Lung microvascular endothelial cell (primary cell): Measurements from ENCODE around the gene KBTBD7. TPM values are rescaled to one million over a fixed set of nuclear protein-coding genes. Genes with fewer than 3 reads are reported as not detected.
A peak's percentile ranks its signal among the peaks of the same experiment; 100 is the strongest.

ENCODE experiments used
- DNase-seq, 2 donors: peaks; one replicate each; pipeline versions ENCODE4 v3.0.0 to v3.0.0-alpha.2; 2010; ENCODE audit warnings: low read depth in 2 of 2
- total RNA-seq: library from RNA; depleted of rRNA; stranded (reverse); fragments of >200 nt; gene quantifications from 2 replicates; pipeline ENCODE4 v1.2.1, GENCODE V29; 2014

Gene KBTBD7
- 4.6 and 7.5 TPM in 2 replicates for total RNA-seq

GRCh38 chr13:41193919-41194824, at the start of gene KBTBD7:
Gene KBTBD7, minus strand, starts transcription at chr13:41194569. Its CDS starts 312 bp downstream, at chr13:41194257.
- peak; percentile 97 to 98 for DNase-seq

GRCh38 chr13:41241626-41242025, 47.3 kb upstream of the KBTBD7 start:
- DNase-seq: no peak

DNA sequence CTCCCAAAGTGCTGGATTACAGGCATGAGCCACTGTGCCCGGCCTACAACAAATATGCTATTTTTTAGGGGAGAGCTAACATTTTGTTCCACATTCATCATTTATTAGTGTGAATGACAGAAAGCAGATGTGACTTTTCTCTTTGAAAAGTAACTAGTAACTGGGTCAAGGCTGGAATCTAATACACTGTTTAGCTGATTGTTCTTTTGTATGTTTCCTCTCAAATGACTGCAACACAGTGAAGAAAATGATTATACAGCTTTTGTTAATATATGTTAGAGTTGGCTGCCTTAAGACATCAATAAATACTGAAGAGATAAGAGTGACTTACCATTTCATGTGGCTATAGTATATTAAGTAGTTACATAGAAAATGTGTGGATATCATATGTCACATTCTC, 42.0 kb upstream of the KBTBD7 start:
- no peak for DNase-seq

DNA sequence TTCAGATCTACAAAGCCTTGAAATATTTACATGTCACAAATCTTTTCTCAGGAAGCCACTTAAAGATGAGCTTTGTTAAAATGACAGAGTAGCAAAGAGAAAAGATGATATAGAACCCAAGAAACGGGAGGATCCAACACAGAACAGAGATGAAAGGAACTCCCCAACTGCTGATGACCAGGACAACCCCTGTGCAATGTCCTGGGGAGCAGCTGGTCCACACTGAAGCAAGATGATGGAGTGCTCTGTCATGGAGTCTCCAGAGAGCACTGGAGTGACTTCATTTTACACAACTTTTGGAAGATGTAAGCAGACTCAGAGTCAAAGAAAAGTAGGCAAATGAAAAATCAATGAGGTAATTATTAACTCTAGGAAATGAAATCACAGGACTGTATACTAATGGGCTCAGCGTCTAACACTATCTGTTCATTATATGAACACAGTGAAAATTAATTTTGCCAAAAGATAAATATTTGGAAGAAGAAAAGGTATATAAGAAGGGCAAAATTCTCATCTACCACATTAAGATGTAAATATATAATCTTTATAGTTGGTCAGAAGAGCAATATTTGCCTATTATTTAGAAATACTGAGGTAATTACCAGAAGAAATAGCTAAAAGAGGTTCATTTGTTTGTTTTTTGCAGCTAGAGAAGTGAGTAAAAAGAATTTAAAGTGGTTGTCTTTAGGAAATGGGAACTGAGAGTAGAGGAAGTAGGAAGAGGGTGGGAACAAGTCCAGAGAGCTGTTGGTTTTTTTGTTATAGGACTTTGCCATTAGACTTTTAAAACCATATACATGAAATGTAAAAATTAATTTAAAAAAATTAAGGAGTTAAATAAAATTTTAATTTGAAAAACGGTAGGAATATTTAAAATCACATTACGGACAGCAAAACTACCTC, 38.5 kb upstream of the KBTBD7 start:
- peak in 1 of 2 donors; percentile 23 for DNase-seq

DNA sequence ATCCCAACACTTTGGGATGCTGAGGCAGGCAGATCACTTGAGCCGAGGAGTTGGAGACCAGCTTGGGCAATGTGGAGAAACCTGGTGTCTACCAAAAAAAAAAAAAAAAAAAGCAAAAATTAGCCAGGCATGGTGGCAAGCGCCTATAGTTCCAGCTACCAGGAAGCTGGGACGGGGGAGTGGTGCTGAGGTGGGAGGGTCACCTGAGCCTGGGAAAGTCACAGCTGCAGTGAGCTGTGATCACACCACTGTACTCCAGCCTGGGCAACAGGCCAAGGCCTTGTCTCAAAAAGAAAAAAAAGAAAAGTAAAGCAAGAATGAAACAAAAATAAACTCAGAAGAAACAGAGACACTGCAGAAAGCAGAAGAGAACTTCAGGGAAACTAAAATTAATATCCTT, 37.4 kb upstream of the KBTBD7 start:
- DNase-seq: peak; percentile 35 to 42

- DNase-seq: no peak
Measured at GRCh38 chr13:41231025-41231677, 36.8 kb upstream of the KBTBD7 start.

GRCh38 chr13:41229356-41229755, 35.0 kb upstream of the KBTBD7 start:
- DNase-seq: no peak

DNA sequence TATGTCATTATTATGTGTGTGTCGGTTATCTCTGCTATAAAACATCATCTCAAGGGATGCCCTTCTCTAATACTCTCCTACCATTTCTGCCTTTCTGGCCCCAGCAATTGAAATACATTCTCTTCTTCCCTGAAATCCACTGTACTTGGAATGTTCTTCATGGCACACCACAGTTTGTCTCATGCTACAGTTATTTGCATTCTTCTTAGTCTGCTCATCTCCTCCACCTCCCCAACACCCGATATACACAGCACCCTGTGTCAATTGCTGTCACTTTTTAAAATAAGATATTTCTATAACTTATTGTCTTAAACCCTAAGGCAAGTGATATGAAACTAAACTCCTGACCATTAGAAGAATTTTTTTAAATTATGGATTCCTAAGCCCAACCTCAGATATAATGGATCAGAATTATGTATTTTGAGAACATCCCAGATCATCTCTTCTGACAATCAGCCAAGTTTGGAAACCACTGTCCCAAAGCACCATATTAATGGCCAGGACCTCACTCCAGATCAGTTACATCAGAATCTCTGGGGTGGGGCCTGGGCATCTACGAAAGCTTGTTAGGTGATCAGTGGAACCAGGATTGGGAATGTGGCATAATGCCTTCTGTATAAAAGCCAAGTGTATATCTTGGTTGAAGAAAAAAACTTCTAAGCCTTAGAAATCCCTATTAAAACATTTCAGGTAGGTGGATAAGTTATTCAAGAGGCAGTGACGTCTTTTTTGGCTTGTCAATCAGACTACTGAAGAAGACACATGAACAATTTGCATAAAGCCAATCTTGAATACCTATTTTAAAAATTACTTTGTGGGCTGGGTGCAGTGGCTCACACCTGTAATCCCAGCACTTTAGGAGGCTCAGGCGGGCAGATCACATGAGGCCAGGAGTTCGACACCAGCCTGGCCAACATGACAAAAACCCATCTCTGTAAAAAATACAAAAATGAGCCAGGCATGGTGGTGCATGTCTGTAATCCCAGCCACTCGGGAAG, 30.0 kb upstream of the KBTBD7 start:
- DNase-seq: no peak

GRCh38 chr13:41222259-41222852, 28.0 kb upstream of the KBTBD7 start:
- peak; percentile 66 to 71 for DNase-seq

DNA sequence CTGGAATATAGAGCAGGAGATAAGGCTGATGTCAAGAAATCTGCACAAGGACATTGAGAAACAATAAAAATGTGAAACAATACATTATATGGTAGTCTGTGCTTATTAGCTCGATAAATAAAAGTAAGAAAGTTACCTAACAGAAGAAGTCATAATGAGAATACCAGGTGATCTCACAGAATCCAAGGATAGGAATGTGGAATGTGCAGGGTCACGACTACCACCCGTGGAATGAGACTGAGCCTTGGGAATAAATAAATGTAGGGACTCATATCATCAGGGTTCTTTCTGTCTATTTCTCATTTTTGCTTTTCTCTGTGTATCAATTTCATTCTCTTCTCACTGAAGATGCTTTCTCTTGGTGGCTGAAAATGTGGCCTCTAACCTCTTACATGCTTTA, 26.0 kb upstream of the KBTBD7 start:
- DNase-seq: no peak

- peak in 1 of 2 donors; percentile 54 for DNase-seq
Measured at GRCh38 chr13:41216160-41216559, 21.8 kb upstream of the KBTBD7 start.

GRCh38 chr13:41213919-41214318, 19.6 kb upstream of the KBTBD7 start:
- no peak for DNase-seq

DNA sequence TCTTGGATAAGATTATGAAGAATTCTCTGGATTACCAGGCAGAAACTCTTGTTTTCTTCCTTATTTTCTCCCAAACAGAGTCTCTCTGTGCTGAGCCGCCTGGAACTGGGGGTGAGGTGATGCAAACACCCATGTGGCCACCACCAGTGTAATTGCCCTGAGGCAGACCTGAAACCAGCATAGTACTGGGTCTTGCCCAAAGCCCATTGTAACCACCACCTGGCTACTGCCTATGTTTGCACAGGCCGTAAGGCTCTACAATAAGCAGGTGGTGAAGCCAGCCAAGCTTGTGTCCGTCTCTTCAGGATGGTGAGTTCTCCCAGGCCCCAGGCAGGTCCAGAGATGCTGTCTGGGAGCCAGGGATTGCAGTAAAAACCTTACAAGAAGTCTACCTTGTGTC, 18.9 kb upstream of the KBTBD7 start:
- DNase-seq: no peak

DNA sequence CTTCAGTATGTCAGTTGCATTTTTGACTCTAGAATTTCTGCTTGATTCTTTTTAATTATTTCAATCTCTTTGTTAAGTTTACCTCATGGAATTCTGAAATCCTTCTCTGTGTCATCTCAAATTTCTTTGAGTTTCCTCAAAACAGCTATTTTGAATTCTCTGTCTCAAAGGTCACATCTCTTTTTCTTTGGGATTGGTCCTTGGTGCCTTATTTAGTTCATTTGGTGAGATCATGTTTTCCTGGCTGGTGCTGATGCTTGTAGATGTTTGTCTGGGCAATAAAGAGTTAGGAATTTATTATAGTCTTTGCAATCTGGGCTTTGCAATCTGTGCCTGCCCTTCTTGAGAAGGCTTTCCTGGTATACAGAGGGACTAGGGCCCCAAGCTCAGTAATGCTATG, 18.5 kb upstream of the KBTBD7 start:
- no peak for DNase-seq

DNA sequence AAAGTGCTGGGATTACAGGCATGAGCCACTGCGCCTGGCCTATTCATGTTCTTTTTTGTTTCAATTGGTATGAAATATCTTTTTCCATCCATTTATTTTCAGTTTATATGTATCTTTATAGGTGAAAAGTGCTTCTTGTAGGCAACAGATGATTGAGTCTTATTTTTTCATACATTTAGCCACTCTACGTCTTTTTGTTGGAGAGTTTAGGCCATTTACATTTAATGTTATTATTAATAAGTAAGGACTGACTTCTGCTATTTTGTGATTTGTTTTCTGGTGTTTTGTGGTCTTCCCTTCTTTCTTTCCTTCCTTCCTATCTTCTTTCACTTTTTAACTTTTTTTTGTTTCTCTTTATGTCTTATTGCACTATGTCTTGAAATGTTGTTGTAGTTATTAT, 16.7 kb upstream of the KBTBD7 start:
- DNase-seq: no peak

- DNase-seq: no peak
Measured at GRCh38 chr13:41206467-41206866, 12.1 kb upstream of the KBTBD7 start.

- DNase-seq: no peak
Measured at GRCh38 chr13:41203810-41204209, 9.4 kb upstream of the KBTBD7 start.

DNA sequence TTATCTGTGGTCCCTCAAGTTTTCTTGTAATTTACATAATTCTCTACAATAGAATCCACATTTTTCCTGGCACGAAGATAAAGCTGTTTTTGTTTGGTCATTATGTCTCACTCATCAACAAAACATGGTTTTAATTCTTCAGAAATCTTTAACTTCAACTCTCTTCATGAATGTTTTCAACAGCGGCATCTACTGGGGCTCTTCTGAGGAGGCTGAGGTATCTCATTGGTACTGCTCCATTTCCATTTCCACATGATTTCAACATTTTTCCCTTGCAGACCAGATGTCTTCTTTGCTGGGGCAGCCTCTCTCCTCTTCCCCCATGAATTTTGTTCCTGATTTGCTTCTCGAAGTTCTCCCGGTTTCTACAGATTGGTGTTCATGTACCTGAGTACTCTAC, 5.8 kb upstream of the KBTBD7 start:
- DNase-seq: no peak

DNA sequence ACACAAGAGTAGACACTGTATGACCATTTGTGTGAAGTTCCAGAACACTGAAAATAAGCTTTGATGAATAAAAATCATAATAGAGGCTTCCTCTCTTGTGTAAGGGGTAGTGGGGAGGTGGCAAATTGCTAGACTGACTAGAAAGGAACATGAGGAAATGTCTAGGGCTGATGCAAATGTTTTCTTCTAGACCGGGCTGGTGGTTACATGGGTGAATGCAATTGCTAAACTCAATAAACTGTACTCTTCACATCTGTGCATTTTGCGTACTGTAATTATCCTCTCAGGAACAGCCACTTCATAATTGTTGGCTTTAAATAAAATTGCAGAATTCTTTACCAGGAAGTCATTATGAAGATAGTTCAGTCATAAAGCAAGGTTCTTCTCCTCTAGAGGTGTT, 5.2 kb upstream of the KBTBD7 start:
- DNase-seq: no peak

DNA sequence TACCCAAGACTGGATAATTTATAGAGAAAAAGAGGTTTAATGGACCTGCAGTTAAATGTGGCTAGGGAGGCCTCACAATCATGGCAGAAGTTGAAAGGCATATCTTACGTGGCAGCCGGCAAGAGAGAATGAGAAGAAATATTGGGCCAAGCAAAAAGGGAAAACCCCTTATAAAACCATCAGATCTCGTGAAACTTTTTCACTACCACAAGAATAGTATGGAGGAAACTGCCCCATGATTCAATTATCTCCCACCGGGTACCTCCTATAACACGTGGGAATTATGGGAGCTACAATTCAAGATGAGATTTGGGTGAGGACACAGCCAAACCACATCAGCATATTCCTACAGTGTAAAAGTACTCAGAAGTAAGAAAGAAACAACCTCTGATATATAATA, 4.7 kb upstream of the KBTBD7 start:
- no peak for DNase-seq
